ENCODE data around the gene DOCK10. TPM values are rescaled to one million over a fixed set of nuclear protein-coding genes. Genes with fewer than 3 reads are reported as not detected.

DOCK10 gene
- polyA plus RNA-seq, 4 donors = 9.6 to 11.6 (median 10.1) TPM

DNA sequence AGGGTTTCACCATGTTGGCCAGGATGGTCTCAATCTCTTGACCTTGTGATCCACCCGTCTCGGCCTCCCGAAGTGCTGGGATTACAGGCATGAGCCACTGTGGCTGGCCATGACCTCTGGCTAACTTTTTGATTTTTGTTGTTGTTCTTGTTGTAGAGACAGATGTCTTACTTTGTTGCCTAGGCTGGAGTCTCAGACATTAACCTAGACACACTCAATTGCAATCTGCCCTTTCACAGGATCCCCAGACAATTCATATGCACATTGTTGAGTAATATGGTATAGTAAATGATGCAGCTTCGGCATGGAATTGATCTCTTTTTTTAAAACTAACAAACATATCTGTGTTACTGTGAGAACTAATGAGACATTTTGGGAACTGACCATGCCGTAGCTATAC, 195.6 kb downstream of the DOCK10 start:
- DNase-seq (ENCODE audit: low read depth in 4 of 4, low spot score in 3 of 4) = no peak

DNA sequence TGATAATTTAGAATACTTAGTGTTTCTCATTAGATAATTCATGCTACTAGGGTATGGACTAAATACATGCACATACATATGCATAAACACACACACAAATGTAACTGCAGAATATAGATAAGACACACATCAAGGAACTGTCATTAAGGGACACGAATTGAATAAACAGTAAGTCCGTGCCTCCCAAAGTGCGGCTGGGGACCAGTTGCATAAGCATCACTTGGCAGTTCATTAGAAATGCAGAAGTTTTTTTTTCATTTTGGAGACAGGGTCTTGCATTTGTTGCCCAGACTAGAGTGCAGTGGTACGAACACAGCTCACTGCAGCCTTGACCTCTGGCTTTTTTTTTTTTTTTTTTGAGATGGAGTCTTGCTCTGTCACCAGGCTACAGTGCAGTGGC, 196.1 kb downstream of the DOCK10 start:
- no peak for DNase-seq (ENCODE audit: low read depth in 4 of 4, low spot score in 3 of 4)

DNA sequence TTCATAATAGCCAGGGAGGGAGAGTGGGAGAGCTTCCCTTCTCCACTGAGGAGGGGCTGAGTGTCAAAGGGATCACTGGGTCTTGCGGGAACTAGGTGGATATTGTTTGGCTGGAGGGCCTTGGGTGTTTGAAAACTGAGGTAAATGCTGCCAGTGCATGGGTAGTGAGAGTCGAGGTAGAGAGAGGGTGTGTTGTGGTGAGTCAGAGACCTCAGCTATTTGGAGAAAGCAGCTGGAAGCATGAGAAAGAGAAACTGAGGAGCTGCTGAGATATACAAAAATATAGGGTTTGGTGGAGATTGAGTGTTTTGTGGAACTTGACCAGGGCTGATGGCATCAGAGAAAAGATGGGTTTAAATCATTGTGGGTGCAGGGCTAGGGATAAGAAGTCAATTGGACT, 199.1 kb downstream of the DOCK10 start:
- DNase-seq (ENCODE audit: low read depth in 4 of 4, low spot score in 3 of 4) = no peak

DNA sequence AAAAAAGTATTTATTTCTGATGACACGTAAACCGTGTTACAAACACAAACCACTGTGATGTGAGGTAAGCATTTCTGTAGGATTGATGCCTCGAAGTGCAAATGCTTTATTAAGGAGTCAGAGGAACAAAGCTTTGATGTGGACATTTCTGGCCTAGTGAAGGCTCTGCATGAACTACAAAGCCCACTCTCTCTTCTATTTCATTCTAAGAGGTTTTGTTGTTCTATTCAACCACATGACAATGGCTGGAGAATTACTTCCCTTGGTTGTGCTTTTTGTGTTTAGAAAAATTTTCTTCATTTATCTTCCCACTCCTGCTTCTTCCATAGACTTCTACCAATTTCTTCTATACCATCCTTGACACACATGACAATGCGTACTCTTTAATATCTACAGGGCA, 200.4 kb downstream of the DOCK10 start:
- DNase-seq (ENCODE audit: low read depth in 4 of 4, low spot score in 3 of 4) = no peak

DNA sequence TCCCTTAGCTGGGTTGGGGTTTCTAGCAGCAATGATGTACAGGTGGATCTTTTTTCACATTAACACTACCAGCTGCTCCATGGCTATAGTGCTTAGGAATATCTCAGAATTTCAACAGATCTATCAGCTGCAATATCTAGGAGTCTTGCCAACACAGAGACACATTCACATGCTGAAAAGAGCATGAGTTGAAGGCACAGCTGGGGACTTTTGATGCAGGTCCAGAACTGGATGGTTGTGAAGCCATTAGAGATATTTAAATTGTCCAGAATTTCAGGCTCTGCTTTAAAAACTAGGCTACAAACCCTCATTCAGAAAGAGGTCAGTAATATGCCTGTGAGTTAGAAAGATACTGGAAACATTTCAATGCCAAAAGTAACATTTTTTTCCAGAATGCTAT, 203.9 kb downstream of the DOCK10 start:
- DNase-seq (ENCODE audit: low read depth in 4 of 4, low spot score in 3 of 4) = no peak

DNA sequence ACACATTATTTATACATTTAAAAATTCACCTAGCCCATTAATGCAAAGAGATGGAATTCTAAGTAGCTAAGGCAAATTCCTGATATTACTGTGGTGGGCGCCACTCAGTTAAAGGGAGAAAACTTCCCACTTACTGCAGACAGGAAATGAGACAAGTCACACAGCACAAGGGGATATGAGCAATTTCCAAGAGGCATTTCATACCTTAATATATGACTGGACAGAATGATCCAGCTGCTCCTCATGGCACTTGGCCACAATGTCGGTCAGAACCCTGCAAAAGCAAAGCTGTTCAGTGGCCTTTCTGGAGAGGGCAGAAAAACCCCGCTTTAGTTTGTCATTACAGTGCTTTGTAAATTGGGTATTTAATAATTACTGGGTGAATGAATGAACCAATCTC, 204.7 kb downstream of the DOCK10 start:
- no peak for DNase-seq (ENCODE audit: low read depth in 4 of 4, low spot score in 3 of 4)

DNA sequence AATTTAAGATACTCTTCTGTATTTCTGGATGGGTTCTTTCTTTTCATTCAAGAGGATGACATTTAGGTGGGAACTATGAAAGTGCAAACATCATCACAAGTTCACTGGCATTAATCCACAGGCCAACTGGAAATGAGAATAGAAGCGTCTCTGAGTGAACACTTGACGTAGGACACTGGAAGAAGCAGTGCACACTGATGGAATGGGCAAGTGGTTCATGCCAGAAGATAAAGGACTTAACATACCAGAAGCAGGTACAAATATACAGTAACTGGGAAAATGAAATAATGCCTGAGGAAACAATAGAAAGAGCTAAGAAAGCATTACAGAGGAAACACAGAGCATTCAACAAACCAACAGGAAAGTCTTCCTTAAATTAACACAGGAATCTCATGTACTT, 205.2 kb downstream of the DOCK10 start:
- DNase-seq (ENCODE audit: low read depth in 4 of 4, low spot score in 3 of 4) = no peak

DNA sequence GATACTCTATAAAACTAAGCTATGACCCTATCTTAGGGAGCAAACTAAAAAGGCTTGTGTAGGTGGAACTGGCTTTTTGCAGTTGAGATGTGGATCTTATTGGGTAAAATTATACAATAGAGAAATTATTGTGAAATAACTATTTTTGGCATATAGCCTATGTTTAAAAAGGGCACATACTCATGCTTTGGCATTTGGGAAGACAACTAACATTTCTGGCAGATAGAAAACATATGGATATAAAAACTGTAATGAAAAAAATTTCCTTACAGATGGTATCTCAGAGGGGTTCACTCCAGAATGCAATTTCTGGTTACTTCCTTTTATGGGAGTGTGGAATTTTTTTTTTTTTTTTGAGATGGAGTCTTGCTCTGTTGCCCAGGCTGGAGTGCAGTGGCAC, 206.0 kb downstream of the DOCK10 start:
- DNase-seq (ENCODE audit: low read depth in 4 of 4, low spot score in 3 of 4) = no peak

DNA sequence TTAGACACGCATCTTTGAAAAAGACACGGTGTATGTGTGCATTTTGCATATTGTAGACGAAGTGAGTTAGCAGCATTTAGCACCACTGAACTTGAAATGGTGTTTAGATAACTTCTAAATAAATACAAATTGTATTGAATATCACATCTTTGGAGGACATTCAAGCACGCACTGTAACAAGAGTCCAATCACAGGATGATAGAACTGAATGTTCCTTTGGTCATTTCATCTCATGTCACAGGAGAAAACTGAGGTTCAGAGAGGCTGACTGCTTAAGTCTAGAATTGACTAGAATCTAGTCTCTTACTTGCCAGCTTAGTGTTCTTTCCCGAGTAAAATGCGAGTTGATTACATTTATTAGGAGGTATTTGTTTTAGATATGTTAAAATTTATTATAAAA, 206.9 kb downstream of the DOCK10 start:
- DNase-seq (ENCODE audit: low read depth in 4 of 4, low spot score in 3 of 4) = no peak

DNA sequence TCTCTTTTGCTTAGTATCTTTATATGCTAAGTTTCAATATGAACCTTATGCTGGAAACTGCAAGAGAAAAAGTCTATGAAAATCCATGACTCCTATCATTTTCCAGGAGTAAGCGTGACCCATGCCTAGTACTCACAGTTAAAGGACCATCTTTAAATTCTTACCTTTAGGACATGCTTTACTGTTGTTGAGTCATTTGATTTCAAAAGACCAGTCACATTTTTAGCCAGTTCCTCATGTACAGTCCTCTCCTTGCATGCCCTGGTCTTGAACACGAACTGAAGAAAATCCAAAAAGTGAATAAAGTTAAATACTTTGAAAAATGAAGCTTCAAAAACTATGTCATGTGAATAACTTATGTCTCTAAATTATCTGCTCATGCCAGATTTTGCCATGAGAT, 208.3 kb downstream of the DOCK10 start:
- no peak for DNase-seq (ENCODE audit: low read depth in 4 of 4, low spot score in 3 of 4)

DNA sequence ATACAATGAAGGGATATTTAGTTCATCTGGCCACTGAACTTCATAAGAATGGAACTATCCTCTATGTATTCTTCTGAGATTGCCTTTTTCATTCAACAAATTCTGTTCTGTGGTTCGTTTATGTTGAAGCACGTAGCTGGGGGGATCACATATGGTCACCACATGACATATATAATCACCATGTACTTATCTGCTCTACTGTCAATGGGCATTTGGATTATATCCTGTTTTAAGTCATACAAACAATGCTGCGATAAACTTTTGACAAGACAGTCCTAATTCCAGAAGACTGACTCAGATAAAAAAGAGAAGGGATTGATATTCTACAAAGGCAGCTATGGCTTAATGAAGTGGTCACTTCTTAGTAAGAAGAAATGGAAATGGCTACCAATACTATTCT, 210.1 kb downstream of the DOCK10 start:
- DNase-seq (ENCODE audit: low read depth in 4 of 4, low spot score in 3 of 4) = no peak

DNA sequence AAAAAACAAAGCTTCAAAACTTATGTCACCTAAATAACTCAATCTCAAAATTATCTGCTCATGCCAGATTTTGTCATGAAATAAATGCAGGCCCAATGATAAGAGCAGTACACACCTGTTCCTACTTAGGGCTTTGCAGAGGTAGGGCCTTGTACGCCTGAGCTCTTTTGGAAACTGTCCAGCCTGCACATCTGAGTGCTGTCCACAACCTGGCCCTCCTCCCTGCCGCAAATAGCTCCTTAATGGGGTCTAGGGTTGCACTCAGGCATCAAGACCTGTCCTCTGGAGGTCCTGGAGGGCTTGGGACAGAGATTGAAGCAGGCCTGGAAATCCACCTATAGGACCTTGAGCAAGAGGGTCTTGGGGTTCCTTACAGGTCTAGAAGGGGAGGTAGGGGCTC, 210.7 kb downstream of the DOCK10 start:
- no peak for DNase-seq (ENCODE audit: low read depth in 4 of 4, low spot score in 3 of 4)

DNA sequence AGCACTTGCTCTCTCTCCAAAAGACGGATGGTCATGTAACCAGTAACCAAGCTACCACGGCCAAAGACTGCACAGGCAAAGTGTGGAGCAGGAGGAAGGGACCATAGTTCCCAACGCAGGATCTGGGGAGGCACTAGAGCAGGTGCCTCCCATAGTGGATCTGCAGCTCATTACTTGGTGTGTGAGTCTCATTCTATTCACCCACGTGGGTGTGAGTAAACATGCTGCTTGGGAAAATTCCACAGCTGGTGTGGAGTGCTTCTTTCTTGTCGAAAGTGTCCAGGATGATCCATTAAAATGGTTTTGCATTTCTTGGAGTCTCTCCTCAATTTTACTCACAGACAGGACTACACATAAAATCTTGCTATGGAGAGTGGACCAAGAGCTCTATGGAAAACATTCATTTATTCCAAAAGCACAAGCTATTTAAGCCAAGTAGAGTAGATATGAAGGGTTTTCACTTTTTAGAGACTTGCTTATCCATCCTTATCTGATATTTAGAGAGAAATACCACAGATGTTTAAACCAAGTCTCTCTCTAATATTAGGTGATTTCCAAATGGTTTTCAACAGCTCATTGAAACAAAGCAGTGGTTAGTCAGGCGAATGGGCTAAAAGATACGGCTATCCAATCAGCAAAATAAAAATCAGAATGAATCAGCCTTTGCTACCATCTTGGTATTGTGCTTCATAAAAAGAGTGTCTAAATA, 221.8 kb downstream of the DOCK10 start:
- no peak for DNase-seq (ENCODE audit: low read depth in 4 of 4, low spot score in 3 of 4)

DNA sequence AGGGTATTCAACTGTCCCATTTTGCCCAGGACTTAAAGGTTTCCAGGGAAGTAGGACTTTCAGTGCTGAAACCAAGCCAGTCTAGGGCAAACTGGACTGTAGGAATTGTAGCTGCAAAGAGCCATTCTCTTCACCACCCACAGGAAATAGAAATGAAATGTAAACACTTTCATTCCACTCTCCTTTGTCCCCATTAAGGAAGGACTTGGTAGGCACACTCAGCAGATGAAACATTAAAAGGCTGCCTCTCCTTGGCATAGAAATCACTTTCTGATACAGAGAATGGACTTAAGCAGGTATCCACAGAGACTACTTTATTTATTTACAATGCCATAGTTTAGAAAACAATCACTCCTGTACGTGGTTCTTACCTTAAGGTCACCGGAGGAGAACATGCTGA, 223.2 kb downstream of the DOCK10 start:
- no peak for DNase-seq (ENCODE audit: low read depth in 4 of 4, low spot score in 3 of 4)

DNA sequence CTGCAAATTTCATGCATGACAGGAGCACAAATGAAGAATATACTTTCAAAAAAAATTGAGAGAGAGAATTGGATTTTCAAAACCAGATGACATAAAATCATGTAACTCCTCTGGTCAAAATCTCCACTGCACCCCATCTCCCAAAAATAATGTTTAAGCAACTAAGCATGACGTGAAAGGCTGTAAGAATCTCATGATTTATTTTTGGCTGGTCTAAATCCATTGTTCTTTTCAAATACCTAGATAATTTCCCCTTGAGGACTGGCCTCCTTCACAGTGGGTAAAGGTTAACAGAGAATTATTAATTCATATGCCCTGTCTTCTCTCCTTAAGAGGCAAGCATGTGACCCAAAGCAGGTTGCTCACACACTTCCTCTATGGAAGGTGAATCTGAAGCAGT, 224.6 kb downstream of the DOCK10 start:
- no peak for DNase-seq (ENCODE audit: low read depth in 4 of 4, low spot score in 3 of 4)

DNA sequence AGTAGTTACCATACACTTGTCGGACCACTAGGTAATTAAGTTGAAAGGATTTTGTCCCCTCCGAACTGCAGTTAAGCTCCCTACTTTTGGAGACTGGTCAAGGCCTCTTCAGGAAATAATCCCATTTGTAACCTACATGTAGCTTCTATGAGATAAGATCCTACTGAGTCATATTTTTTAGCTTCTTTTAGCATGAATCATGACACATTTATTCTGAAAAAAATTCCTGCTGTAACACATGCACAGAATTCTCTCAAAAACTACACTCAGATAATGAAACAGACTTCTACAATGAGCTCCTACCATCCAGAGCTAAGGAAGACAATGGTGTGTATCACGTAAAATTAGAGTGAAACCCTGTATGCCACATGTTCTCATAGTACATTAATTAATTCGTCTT, 225.5 kb downstream of the DOCK10 start:
- DNase-seq (ENCODE audit: low read depth in 4 of 4, low spot score in 3 of 4) = no peak

DNA sequence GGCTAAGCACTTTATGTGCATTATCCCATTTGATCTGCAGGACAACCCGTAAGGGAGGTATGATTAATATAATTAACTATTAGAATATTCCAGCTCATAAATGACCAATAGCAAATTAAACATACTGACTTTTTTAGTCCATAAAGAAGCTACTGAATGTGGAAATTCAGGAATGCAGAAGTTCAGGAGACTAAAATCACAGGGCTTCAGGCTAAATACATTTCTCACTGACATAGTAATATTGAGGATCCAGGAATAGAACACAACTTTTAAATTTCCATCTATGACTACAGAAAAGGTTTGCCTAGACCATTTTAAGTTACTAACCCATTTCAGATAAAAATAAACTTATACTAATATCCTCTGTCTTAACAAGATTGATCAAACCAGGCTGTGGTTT, 228.7 kb downstream of the DOCK10 start:
- no peak for DNase-seq (ENCODE audit: low read depth in 4 of 4, low spot score in 3 of 4)

DNA sequence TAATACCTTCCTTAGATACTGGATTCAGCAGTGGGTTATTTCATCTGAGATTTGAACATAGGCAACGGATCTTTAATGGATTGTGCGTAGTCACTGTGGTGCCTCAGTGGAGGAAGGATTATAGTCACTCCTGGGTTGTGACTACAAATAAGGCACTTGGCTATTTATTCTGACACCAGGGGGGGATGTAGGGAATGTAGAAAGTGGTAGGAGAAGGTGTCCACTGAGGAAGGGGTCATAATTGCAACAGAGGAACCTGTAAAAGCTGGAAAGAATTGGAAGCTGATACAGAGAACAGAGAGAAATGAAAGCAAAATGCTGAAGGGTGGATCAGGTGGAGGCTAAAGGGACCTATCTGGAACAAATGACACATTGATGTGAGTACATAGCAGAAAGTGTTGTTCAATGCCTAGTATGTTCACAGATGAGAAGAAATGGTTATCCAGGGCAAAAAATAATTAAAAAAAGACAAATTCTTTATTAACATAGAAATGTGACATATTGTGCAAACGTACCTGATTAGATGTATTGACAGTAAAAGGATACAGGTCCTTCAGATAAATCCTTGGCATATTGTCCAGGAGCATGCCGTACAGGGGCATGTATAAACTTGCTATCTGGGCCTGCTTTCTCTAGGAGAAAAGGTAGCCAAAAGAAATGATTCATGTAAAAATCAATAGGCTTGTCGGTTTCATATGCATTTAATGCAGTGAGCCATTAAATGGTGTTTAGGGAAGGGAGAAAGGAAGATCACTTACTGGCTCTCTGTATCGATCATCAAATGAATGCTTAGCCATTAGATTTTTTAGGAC, 234.9 kb downstream of the DOCK10 start:
- DNase-seq (ENCODE audit: low read depth in 4 of 4, low spot score in 3 of 4) = no peak

DNA sequence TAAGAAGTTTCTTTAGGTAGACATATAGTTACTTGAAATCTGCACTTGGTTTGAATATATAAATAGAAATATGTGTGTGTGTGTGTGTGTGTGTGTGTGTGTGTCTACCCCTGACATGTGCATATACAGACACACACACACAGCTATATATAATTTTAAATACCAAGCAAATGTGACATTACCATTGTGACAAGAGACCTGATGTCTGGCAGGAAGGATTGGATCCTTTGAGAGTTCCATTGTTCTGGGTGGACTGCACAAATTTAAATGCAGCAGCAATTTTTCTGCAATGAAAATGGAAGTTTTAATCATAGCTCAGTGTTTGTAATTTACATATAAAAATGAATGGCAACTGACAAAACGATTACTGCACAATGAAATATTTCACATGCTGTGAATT, 238.3 kb downstream of the DOCK10 start:
- DNase-seq (ENCODE audit: low read depth in 4 of 4, low spot score in 3 of 4) = no peak

DNA sequence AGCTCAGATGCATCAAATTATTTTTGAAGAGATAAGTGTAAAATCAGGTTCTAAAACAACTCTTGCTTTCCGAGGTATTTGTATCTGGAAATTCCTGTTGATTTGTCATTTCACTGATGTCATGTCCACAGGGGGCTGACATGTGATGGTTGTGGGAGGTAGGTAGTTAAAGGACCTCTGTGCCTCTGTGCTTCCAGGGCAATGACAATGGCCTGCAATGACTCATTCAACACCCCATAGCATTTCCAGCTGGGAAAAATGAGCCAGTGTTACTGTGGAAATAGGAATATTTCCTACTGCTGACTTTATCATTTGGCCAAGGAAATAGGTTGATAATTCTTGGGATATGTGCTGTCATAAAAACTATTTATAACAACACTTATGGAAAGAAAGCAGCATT, 239.9 kb downstream of the DOCK10 start:
- DNase-seq (ENCODE audit: low read depth in 4 of 4, low spot score in 3 of 4) = no peak

DNA sequence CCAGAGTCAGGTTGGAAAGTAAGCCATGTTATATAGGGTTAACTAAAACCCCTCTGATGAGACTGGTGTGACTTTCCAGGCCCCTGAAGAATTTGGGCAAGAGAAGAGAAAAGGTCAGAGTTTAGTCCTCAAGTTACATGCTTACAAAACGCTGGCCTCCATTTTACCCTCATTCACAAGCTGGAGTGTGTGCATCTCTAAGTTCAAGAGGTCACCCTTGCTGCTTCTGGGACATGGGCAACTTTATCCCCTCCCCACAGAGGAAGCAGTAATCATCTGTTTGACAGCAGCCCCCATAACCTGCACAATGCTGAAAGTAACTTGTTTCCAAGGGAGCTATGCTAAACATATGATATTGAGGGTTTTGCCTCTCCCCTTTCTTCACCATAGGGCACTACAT, 240.9 kb downstream of the DOCK10 start:
- DNase-seq (ENCODE audit: low read depth in 4 of 4, low spot score in 3 of 4) = no peak

DNA sequence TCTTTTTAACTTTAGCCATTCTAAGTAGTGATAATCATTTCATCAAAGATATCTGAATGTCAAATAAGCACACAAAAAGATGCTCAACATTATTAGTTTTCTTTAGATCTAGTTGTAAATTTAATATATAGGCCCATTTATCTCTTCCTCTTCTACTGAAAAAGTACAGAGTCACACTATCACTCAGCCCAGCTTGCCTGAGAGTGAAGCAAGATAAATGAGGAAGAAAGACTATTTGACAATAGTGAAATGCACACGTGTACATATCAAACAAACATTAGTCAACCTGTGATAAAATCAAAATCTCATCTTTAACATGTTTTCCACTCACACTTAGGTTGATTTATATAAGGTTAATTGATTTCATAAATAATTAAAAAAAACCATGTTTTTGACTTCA, 242.6 kb downstream of the DOCK10 start:
- no peak for DNase-seq (ENCODE audit: low read depth in 4 of 4, low spot score in 3 of 4)

Data from left renal pelvis (tissue), 4 donors.